DMS153 treated with DMSO at 0.1 percent for 48 hours (cell line): ENCODE measurements around the gene FIP1L1.
"Not testable (repeated sequence)": the region's sequence is repeated elsewhere in the genome, so short reads cannot be mapped to it uniquely, and the experiment has no call there.

Experiments
- DNase-seq: peaks from one replicate; lab custom pipeline; 2025; ENCODE audit not compliant: unreplicated experiment; lab: John Stamatoyannopoulos, UW

Gene FIP1L1, protein sequence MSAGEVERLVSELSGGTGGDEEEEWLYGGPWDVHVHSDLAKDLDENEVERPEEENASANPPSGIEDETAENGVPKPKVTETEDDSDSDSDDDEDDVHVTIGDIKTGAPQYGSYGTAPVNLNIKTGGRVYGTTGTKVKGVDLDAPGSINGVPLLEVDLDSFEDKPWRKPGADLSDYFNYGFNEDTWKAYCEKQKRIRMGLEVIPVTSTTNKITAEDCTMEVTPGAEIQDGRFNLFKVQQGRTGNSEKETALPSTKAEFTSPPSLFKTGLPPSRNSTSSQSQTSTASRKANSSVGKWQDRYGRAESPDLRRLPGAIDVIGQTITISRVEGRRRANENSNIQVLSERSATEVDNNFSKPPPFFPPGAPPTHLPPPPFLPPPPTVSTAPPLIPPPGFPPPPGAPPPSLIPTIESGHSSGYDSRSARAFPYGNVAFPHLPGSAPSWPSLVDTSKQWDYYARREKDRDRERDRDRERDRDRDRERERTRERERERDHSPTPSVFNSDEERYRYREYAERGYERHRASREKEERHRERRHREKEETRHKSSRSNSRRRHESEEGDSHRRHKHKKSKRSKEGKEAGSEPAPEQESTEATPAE

DNA sequence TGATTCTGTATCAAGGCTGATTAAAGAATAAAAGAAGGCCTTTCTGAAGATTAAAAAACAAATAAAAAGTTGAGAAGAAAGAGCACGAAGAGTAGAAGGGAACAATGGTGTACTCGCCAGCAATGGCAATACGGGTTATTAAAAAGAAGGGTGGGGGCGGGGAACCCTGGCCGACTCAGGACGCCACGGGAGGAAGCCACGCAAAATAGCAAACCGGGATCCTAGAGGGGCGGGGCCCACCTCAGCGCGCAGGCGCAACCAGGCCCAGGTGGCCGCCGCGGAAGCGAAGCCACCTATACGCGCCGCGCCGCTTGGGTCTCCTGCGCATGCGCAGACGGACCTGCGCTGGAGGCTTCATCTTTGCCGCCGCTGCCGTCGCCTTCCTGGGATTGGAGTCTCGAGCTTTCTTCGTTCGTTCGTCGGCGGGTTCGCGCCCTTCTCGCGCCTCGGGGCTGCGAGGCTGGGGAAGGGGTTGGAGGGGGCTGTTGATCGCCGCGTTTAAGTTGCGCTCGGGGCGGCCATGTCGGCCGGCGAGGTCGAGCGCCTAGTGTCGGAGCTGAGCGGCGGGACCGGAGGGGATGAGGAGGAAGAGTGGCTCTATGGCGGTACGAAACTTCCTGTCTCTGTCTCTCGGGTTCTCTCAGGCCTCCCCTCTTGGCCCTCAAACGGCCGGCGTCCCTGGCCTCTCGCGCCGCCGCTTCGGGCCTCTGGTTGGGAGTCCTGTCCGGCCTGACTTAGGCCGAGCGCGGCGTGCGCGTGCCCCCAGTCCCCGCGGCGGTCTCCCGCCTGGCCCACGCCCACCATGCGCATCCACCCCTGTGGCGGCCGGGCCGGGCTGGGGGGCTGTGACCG, at the start of gene FIP1L1:
Gene FIP1L1 (plus strand): TSS at position 323 of the 852 bp plus-strand sequence. CDS start 198 bp downstream, at position 521.
- peak; percentile 75 for DNase-seq

- DNase-seq: not testable (repeated sequence)
Measured at GRCh38 chr4:53334916-53335315, 42.5 kb upstream of the FIP1L1 start.

DNA sequence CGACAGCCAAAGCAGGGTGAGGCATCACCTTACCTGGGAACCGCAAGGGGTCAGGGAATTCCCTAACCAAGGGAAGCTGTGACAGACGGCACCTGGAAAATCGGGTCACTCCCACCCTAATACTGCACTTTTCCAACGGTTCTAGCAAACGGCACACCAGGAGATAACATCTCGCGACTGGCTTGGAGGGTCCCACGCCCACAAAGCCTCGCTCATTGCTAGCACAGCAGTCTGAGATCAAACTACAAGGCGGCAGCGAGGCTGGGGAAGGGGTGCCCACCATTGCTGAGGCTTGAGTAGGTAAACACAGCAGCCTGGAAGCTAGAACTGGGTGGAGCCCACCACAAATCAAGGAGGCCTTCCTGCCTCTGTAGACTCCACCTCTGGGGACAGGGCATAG, 37.3 kb upstream of the FIP1L1 start:
- not testable (repeated sequence) for DNase-seq

GRCh38 chr4:53346392-53346791, 31.0 kb upstream of the FIP1L1 start:
- not testable (repeated sequence) for DNase-seq

GRCh38 chr4:53346920-53347852, 30.3 kb upstream of the FIP1L1 start:
- no peak for DNase-seq

- DNase-seq: no peak
Measured at GRCh38 chr4:53348046-53348445, 29.4 kb upstream of the FIP1L1 start.

GRCh38 chr4:53349091-53349491, 28.4 kb upstream of the FIP1L1 start:
- no peak for DNase-seq

DNA sequence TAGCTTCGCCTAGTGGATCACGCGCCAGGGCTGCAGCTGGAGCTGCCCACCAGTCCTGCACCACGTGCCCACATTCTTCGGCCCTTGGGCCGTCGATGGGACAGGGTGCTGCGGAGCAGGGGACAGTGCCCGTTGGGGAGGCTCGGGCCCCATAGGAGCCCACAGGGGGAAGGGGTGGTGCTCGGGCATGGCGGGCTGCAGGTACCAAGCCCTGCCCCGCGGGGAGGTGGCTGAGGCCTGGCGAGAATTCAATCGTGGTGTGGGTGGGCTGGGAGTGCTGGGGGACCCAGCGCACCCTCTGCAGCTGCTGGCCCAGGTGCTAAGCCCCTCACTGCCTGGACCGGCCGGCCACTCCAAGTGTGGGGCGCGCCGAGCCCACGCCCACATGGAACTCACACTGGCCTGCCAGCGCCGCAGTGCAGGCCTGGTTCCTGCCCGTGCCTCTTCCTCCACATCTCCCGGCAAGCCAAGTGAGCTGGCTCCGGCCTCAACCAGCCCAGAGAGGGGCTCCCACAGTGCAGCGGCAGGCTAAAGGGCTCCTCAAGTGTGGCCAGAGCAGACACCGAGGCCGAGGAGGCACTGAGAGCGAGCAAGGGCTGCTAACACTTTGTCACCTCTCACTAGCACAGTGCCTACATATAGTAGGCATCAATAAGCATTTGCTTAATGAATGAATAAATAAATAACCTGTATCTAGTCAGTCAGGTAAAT, 23.3 kb upstream of the FIP1L1 start:
- DNase-seq: no peak

DNA sequence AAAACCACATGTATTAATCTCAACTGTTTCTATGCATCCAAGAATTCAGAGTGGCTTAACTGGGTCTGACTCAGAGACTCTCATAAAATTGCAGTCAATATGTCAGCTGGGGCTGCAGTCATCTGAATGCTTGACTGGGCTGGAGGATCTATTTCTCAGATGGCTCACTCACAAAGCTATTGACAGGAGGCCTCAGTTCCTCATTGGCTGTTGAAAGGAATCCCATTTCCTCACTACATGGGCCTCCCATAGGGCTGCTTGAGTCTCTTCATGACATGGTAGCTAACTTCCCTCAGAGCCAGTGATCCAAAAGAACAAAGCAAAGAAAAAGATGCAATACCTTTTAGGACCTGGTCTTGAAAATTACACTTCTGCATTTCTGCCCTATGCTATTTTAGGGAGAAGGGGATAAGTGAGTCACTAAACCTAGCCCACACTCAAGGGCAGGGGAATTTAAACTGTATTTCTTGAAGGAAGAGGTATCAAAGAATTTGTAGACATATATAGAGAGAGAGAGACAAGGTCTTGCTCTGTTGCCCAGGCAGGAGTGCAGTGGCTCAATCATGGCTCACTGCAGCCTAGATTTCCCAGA, 21.4 kb upstream of the FIP1L1 start:
- no peak for DNase-seq

DNA sequence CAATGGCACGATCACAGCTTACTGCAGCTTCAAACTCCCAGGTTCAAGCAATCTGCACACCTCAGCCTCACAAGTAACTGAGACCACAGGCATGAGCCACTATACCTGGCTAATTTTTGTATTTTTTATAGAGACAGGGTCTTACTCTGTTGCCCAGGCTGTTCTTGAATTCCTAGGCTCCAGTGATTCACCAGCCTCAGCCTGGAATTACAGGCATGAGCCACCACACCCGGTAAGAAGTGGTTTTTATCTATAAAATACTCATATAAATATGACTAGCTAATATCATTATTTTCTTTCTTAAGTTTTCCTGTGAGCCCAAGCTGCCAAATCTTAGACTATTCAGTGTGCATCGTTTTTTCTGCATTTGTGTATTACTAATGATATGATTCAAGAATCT, 16.0 kb upstream of the FIP1L1 start:
- no peak for DNase-seq

DNA sequence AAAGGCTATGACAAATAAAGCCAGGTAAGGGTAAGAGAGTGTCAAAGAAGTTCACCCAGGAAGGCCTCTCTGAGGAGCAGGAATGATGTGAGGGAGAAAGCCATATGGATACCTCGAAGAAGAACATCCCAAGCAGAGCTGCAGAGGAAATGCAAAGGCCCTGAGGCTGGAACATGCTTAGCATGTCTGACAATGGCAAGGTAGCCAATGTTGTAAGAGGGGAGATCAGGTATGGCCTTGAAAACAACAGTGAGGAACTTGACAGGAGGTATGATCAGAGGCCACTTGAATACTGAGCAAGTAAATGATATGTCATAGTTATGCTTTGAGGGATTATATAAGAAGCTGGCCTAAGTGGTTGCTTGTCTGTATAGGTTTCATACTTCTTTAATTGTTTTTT, 15.3 kb upstream of the FIP1L1 start:
- no peak for DNase-seq

GRCh38 chr4:53364624-53365023, 12.8 kb upstream of the FIP1L1 start:
- no peak for DNase-seq

DNA sequence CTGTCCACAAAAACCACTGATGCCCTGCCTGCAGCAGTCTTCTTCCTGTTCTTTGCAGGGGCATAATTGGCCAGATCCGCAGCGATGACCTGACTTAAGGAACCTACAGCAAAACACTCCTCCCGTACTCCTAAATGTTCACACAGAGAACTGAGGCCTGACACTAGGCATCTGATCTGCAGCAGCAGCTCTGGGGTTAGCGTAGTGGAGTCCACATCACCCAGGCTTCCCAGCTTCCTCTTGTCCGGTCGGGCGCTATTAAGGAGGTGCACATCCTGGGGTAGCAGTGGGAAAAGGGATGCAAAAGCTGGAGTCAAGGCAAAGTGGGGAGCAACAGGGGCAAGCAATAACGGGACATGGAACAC, 12.3 kb upstream of the FIP1L1 start:
- DNase-seq: no peak

GRCh38 chr4:53365486-53366300, 11.7 kb upstream of the FIP1L1 start, which contains the start of gene SCFD2:
Gene SCFD2, minus strand, starts transcription at chr4:53366061.
- peak; percentile 94 for DNase-seq

DNA sequence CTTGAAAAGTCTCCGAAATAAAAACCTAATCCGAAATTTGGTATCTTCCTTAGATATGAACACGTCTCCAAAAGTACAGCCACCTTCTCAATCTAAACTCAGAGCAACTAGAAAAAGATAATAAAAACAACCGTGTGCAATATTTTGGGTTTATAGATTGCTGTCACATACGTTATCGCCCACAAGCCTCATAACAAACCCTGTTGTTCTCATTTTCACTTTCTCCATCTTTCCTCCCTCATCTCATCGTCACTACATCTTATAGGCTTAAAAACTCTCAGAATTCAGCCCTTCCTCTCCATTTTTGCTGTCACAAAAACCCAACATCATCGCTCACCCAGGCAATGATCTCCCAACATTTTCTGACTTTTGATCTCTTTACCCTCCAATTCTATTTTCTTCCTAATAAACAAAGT, 11.1 kb upstream of the FIP1L1 start:
- DNase-seq: no peak

DNA sequence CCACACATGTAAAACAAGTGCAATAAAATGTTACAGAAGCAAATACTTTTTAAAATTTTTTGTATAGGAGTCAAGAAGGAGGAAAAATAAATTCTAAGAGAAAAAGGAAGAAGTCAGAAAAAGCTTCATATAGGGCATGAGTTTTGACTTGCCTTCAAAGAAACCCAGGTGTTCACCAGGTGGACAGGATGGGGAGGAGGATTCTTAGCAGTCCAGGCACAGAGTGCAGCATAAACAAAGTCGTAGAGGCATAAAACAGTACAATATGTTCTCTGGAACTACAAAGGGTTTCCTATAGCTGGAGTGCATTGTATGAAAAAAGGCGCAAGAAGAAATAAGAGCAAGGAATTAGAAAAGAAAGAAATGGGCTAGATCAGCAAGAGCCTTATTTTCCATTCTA, 9.7 kb upstream of the FIP1L1 start:
- DNase-seq: no peak

- DNase-seq: no peak
Measured at GRCh38 chr4:53371049-53371448, 6.4 kb upstream of the FIP1L1 start.

DNA sequence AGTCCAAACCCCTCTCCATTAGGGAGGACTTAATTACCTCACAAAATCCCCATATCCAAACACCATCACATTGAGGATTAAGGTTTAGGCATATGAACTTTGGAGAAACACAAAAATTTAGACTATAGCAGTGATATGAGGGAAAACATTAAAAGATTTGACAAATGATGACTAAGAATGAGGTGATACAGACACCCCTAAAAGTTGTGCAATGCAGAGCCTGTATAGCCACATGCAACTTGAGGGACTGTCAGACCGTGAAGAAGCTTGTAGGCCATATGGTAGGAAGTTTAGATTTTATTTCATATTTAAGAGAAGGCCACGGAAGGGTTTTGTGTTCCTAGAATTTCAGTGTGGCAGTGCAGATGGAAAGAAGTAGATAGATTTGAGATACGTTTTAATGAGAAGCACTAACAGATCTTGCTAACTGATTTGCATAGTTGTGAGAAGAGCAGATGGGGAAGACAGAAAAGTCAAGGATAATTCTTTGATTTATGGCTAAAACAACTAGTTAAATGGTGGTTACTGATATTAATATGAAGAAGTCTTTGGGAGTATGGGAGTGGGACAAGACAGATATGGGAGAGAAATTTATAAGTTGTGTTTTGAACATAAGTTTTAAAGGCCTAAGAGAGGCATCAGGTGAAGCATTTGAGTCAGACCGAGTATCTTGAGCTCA, 5.5 kb upstream of the FIP1L1 start:
- DNase-seq: no peak
